ENCODE measurements around the gene FOXJ3.

Gene FOXJ3

DNA sequence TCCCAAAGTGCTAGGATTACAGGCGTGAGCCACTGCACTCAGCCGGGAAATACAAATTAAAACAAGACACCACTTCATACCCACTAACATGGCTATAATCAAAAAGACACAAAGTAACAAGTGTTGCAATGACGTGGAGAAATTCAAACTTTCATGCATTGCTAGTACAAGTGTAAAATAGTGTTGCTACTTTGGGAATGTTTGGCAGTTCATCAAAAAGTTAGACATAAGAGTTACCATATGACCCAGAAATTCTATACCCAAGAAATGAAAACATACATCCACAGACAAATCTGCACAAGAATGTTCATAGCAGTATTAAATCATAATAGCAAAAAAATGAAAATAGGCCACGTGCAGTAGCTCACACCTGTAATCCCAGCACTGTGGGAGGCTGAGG, 16.4 kb downstream of the FOXJ3 start:
- no peak for DNase-seq (ENCODE audit: low spot score)
- TF ChIP-seq, protein P1, sequence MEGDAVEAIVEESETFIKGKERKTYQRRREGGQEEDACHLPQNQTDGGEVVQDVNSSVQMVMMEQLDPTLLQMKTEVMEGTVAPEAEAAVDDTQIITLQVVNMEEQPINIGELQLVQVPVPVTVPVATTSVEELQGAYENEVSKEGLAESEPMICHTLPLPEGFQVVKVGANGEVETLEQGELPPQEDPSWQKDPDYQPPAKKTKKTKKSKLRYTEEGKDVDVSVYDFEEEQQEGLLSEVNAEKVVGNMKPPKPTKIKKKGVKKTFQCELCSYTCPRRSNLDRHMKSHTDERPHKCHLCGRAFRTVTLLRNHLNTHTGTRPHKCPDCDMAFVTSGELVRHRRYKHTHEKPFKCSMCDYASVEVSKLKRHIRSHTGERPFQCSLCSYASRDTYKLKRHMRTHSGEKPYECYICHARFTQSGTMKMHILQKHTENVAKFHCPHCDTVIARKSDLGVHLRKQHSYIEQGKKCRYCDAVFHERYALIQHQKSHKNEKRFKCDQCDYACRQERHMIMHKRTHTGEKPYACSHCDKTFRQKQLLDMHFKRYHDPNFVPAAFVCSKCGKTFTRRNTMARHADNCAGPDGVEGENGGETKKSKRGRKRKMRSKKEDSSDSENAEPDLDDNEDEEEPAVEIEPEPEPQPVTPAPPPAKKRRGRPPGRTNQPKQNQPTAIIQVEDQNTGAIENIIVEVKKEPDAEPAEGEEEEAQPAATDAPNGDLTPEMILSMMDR (IDR thresholded peaks at IDR 0.05; ENCODE audit: extremely low read depth, missing control alignments), result no peak

DNA sequence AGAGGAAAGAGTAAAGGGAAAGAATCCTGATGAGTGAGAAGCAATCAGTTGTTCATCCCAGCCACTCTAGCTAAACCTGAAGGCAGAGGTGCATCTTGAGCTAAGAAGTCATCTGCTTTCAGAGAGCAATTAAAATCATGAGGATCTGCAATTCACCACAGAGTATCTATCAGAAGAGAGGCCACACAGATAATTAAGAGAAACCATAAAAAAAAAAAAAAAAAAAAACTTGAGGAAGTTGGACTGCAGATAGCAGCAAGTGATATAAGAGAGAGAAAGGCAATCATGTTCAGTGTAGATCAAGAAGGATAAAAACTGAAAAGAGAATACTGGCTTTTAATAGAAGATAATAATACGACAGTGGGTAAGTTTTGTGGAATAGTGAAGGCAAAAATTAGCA, 17.7 kb downstream of the FOXJ3 start:
- TF ChIP-seq, protein P1 (IDR thresholded peaks at IDR 0.05; ENCODE audit: extremely low read depth, missing control alignments), result no peak
- DNase-seq (ENCODE audit: low spot score), result no peak

DNA sequence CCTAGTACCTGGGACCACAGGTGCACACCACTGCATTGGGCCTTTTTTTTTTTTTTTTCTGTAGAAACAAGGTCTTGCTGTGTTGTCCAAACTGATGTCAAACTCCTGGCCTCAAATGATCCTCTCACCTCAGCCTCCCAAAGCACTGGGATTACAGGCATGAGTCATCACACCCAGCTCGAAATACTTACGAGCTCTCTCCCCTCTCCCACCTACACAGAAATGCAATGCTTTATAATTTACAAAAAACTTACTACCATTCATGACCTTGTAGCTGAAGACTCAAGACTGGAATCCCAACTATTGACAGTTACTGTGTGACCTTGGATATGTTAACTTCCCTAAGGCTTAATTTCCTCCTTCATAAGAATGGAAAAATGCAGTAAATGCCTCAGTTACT, 18.7 kb downstream of the FOXJ3 start:
- no peak for DNase-seq (ENCODE audit: low spot score)
- TF ChIP-seq, protein P1 (IDR thresholded peaks at IDR 0.05; ENCODE audit: extremely low read depth, missing control alignments), result no peak

DNA sequence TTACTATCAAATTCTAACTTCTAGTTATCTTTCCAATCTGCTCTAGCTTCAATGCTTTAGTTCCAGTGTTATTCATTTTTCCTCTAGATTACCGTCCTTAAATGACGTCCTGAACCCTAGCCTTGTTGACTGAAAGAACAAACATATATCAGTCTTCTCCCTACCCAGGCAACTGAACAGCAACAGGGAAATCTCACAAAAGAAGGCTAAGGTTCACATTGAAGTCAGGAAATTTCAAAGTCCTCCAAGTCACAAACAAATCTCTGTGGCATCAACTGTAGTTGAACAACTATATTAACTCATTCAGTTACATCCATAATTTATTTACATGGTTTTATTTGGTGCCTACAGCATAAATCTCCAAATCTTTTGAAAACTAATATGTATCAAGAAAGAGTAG, 19.5 kb downstream of the FOXJ3 start:
- TF ChIP-seq, protein P1 (IDR thresholded peaks at IDR 0.05; ENCODE audit: extremely low read depth, missing control alignments), result no peak
- no peak for DNase-seq (ENCODE audit: low spot score)

DNA sequence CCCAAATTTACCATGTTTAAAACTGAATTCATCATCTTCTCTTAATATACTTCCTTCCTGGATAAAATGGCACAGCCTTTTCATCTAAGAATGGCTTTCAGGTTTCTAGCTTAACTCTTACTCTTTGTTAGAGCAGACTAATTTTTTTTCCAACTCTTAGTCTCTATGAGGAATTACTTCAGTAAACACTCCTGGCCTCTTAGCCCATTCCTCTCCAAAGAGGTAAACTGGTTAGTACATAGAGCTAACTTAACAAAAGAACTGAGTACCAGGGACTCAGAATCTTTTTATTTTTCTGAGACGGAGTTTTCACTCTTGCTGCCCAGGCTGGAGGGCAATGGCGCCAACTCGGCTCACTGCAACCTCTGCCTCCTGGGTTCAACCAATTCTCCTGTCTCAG, 21.1 kb downstream of the FOXJ3 start:
- DNase-seq (ENCODE audit: low spot score), result no peak
- TF ChIP-seq, protein P1 (IDR thresholded peaks at IDR 0.05; ENCODE audit: extremely low read depth, missing control alignments), result no peak

DNA sequence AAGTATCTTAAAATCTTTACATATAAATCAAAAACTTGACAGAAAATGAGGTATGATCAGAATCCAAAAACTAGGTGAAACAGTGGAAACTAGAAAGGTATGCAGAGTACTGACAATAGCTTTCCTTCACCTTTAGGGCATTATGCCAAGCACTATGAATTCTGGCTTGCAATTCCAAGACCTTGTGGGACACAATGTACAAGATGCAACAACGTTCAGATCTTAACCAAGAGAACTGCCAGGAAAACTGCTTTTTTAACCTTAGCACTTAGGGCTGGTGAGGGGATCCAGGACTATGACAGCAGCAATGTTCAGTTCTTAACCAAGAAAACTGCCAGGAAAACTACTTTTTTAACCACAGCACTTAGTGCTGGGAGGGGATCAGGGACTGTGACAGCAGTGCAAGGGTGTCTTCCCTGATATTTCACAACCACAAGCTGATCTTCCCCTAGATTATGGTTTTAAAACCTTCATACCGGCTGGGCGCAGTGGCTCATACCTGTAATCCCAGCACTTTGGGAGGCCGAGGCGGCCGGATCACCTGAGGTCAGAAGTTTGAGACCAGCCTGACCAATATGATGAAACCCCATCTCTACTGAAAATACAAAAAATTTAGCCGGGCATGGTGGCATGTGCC, 22.3 kb downstream of the FOXJ3 start:
- TF ChIP-seq, protein P1 (IDR thresholded peaks at IDR 0.05; ENCODE audit: extremely low read depth, missing control alignments), result no peak
- no peak for DNase-seq (ENCODE audit: low spot score)

DNA sequence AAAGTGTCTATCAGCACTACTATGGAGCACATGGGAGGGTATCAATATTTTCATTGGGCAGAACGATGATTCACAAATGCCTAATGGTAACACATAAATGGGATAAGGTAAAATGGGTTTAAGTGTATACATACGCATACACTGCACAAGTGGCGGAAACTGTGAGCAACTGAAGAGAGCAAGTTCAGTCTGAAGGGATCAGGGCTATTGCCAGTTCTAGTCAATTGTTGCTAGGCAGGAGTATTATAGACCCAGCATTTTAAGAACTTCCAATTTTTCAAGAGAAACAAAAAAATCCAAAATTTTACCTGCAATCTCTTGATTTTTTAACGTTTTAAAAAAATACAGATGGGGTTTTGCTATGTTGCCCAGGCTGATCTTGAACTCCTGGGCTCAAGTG, 23.1 kb downstream of the FOXJ3 start:
- DNase-seq (ENCODE audit: low spot score), result no peak
- TF ChIP-seq, protein P1 (IDR thresholded peaks at IDR 0.05; ENCODE audit: extremely low read depth, missing control alignments), result no peak

All from GM20000 (cell line).